ENCODE data around the gene FNTB.

Gene FNTB

GRCh38 chr14:65092349-65092748 is 105.7 kb downstream of the FNTB start:
- ATAC-seq (no peak), DNase-seq (no peak)

GRCh38 chr14:65095633-65096205 is 109.0 kb downstream of the FNTB start:
- DNase-seq (no peak), ATAC-seq (no peak)

DNA sequence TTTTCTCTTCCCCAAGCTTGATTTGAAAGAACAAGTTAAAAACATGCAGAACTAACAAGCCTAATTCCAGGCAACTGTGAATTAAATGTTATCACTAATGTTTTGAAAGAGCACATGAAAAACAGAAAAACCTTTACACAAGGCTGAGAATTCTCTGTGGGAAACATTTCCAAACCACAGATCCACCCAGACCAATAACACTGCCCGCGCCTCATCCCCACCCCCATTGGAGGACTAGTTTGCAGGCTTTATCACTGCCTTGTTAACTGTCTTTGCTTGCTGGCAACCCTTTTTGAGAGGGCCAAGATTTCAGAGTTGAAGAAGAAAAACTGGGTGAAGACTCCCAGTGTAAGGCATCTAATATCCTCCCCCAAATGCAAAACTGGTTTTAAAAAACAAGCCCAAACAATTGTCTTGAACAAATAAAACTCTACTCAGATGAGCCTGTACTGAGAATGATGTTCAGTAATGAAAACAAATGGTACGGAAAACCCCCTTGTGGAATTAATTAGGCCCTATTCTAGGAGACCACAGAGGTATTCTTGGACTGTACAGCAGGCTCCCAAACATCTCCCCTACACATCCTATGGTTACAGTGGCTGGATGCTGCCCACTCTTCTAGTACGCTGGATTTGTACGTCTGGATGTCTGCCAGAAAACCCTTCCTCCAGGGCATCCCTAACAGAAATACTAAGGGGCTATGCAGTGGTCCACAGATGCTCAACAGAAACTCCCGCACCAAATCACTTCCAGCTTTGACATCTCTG is 109.8 kb downstream of the FNTB start:
- ATAC-seq (peak; percentile 48), DNase-seq (no peak)

- ATAC-seq (no peak), DNase-seq (no peak)
These were observed 111.9 kb downstream of the FNTB start for GRCh38 chr14:65098586-65098985.

GRCh38 chr14:65100922-65101541 is 114.3 kb downstream of the FNTB start:
- DNase-seq (no peak), ATAC-seq (no peak)

DNA sequence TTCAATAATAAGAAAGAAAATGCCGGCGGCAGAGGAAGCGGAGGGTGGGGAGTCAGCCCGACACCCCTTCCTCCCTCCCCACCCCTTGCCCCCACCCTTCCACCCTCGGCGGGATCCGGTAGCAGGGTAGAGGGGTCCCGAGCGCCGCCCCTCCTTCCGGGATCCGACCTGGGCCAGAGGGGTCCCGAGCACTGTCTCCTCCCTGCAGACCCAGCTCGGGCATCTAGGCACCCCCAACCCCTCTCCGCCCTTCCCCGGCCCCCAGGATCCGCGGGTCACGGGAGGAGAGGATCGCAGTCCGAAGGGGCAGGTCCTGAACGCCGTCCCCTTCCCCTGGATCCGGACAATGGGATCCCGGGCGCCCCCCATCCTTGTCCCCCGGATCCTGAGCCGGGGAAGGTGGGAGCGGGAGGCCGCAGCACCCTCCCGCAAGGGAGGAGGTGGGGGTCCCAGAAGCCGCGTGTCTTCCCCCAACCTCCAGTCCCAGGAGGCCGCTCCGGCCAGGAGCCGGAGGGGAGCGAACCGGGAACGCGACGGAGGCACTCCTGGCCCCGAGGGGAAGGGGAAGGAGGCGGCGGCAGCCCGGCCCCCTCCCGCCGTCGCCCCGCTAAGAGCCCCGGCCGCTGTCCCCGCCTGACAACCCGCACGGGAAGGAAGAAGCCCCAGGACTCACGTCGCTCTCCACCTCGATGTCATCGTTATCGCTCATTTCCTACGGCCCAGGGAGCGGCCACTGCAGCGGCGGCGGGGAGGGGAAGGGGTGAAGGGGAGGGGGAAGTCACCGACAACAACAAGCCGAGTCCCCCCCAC is 115.1 kb downstream of the FNTB start:
- DNase-seq (peak; percentile 46), ATAC-seq (no peak)

GRCh38 chr14:65102441-65103149 is 115.9 kb downstream of the FNTB start, which contains the start of gene MAX:
MAX (minus strand) TSS chr14:65102517; CDS start chr14:65102339, 178 bp downstream.
- ATAC-seq (peak; percentile 98), DNase-seq (peak; percentile 96)

GRCh38 chr14:65103150-65103760 is 116.6 kb downstream of the FNTB start:
- DNase-seq (no peak), ATAC-seq (no peak)

- DNase-seq (no peak), ATAC-seq (no peak)
These were observed 118.1 kb downstream of the FNTB start for GRCh38 chr14:65104791-65105190.

- no peak for ATAC-seq
- DNase-seq: no peak
These were observed 119.6 kb downstream of the FNTB start for GRCh38 chr14:65106316-65106715.

- ATAC-seq (no peak), DNase-seq (no peak)
These were observed 120.0 kb downstream of the FNTB start for GRCh38 chr14:65106736-65107135.

DNA sequence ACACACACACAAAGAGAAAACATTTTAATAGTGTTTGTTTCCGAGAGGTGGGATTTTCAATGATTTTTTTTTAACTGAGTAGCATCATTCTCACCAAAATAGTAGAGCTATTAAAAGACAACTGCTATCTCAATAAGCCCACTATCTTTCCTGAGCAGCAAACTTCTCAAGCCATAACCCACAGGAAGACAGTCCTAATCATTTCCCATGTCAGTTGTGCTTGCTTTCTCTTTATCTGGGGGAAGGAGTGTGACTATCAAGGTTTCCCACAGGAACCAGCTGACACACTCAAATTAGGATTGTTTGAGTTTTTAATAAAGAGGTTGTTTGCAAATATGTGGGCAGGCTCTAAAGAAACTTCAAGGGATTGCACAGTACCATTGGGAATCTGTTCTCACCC is 120.5 kb downstream of the FNTB start:
- no peak for ATAC-seq
- no peak for DNase-seq

GRCh38 chr14:65109357-65109756 is 122.7 kb downstream of the FNTB start:
- DNase-seq (no peak), ATAC-seq (no peak)

DNA sequence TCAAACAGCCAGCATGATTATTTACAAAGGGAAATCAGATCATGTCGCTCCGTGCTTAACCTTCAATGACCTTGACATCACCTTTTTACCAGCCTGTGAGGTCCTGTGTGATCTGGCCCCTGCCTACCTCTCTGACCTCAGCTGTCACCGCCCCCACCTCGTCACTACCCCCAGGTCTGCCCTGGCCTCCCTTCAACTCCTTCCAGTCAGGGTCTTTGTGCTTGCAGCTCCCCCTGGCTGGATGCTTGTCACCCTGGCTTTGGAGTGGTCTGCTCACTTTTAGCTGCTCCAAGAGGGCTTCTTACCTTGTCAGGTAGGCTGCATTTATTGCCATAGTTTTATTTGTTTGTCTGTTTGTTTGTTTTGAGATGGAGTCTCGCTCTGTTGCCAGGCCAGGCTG is 123.8 kb downstream of the FNTB start:
- DNase-seq: no peak
- ATAC-seq: no peak

All from stimulated activated naive CD8-positive, alpha-beta T cell treated with anti-CD3 and anti-CD28 coated beads, Interleukin-15, Interleukin-2, amounts not matched to agents 100 U/mL and 50 U/mL, for 24 hours (primary cell).